OCI-LY7 (cell line): ENCODE measurements around the gene CGB5. TPM values are rescaled to one million over a fixed set of nuclear protein-coding genes. Genes with fewer than 3 reads are reported as not detected.
A peak's percentile ranks its signal among the peaks of the same experiment; 100 is the strongest.
"Not testable (repeated sequence)": the region's sequence is repeated elsewhere in the genome, so short reads cannot be mapped to it uniquely, and the experiment has no call there.

Experiments used
- Bru-seq: library from RNA; stranded (reverse); fragments of 400-500 nt; gene quantifications from one replicate; lab custom pipeline; 2021; lab: Mats Ljungman, UMichigan
- BruChase-seq, 2 experiments: library from RNA; stranded (reverse); fragments of 400-500 nt; gene quantifications; one replicate each; lab custom pipeline; 2021; lab: Mats Ljungman, UMichigan
- BruUV-seq: library from RNA; stranded (reverse); fragments of 400-500 nt; replicated peaks from 2 replicates; lab custom pipeline; 2021; lab: Mats Ljungman, UMichigan
- CTCF ChIA-PET: fragments of 300-600 bp; sonication (Branson Sonifier 250); formaldehyde crosslinking; loops from one replicate; lab custom pipeline; 2022; ENCODE audit warnings: antibody characterized with exemption; ENCODE audit not compliant: unreplicated experiment; lab: Charles Lee
- POLR2A ChIA-PET: fragments of 300-600 bp; sonication (Branson Sonifier 250); formaldehyde crosslinking; loops from one replicate; lab custom pipeline; 2022; ENCODE audit warnings: antibody characterized with exemption; lab: Charles Lee
- DNase-seq: peaks from one replicate; pipeline ENCODE4 v3.0.0-alpha.2; 2015; ENCODE audit warnings: low spot score
- H2AFZ ChIP-seq: fragments of 200-600 bp; sonication (generic), shearing (Covaris generic); 2 replicates; pipeline ENCODE4 v1.6.1; 2014; ENCODE audit warnings: mild to moderate bottlenecking, antibody characterized with exemption, low read length, moderate library complexity
- H3K27ac ChIP-seq: fragments of 200-600 bp; sonication (generic); 2 replicates; pipeline ENCODE4 v1.5.1; 2014; ENCODE audit warnings: mixed run types, low read depth, mild to moderate bottlenecking, moderate library complexity, low read length, inconsistent platforms; ENCODE audit not compliant: poor library complexity, severe bottlenecking
- H3K36me3 ChIP-seq: fragments of 200-600 bp; sonication (generic); 2 replicates; pipeline ENCODE4 v1.6.1; 2014; ENCODE audit warnings: mild to moderate bottlenecking, antibody characterized with exemption, low read length, moderate library complexity, mixed read lengths; ENCODE audit not compliant: insufficient read depth
- H3K4me1 ChIP-seq: fragments of 200-600 bp; sonication (generic); 2 replicates; pipeline ENCODE4 v1.5.1; 2014; ENCODE audit warnings: mild to moderate bottlenecking, low read length; ENCODE audit not compliant: insufficient read depth, poor library complexity, severe bottlenecking
- H3K4me2 ChIP-seq: fragments of 200-600 bp; sonication (generic); 2 replicates; pipeline ENCODE4 v1.6.1; 2014; ENCODE audit warnings: mild to moderate bottlenecking, low read length
- H3K4me3 ChIP-seq: fragments of 200-600 bp; sonication (generic); 2 replicates; pipeline ENCODE4 v1.5.1; 2014; ENCODE audit warnings: mild to moderate bottlenecking, low read depth, low read length; ENCODE audit not compliant: poor library complexity, severe bottlenecking
- H3K79me2 ChIP-seq: fragments of 200-600 bp; sonication (generic); 2 replicates; pipeline ENCODE4 v1.6.1; 2016; ENCODE audit warnings: low read depth, mild to moderate bottlenecking, low read length, moderate library complexity, mixed read lengths; ENCODE audit not compliant: insufficient read depth
- H3K9me2 ChIP-seq: fragments of 200-600 bp; sonication (generic); 2 replicates; pipeline ENCODE4 v1.6.1; 2016; ENCODE audit warnings: mild to moderate bottlenecking, low read length, mixed read lengths; ENCODE audit not compliant: insufficient read depth
- H3K9me3 ChIP-seq: fragments of 200-600 bp; sonication (generic); 2 replicates; pipeline ENCODE4 v1.6.1; 2014; ENCODE audit warnings: mild to moderate bottlenecking, mixed run types, low read length, mixed read lengths
- H4K20me1 ChIP-seq: fragments of 200-600 bp; sonication (generic); 2 replicates; pipeline ENCODE4 v1.6.1; 2014; ENCODE audit warnings: mild to moderate bottlenecking, antibody characterized with exemption, low read length, moderate library complexity, mixed read lengths; ENCODE audit not compliant: insufficient read depth
- CTCF ChIP-seq: fragments of 200-600 bp; sonication (generic); conservative IDR thresholded peaks from 2 replicates; pipeline ENCODE4 v1.5.1; 2014; ENCODE audit warnings: mild to moderate bottlenecking, antibody characterized with exemption, low read length, moderate library complexity, mixed read lengths
- EZH2phosphoT487 ChIP-seq: fragments of 200-600 bp; sonication (generic); IDR thresholded peaks from 2 replicates; pipeline ENCODE4 v1.6.1; 2018; ENCODE audit warnings: low read depth, borderline replicate concordance, mild to moderate bottlenecking, mixed run types, antibody characterized with exemption, low read length, moderate library complexity, mixed read lengths
- intact Hi-C: fragments of 100-400 bp; cut with micrococcal nuclease; formaldehyde crosslinking; loops from one replicate; pipeline ENCODE4 v1.10.0; 2022; ENCODE audit not compliant: unreplicated experiment
- long read RNA-seq: library from polyadenylated mRNA; stranded (forward); transcript quantifications from one replicate; pipeline ENCODE4 v2.0.0, GENCODE V29; 2022
- total RNA-seq, 2 experiments: library from RNA; depleted of rRNA in 1 of 2; stranded (reverse); fragments of >200 nt in 1 of 2; shearing (Covaris generic) in 1 of 2; gene quantifications; 2 replicates each; pipeline ENCODE4 v1.2.3, GENCODE V29; 2014 to 2022

Gene CGB5
- not detected in 2 replicates for total RNA-seq (2014; rRNA removed; shearing (Covaris generic))
- total RNA-seq (2022) = not detected in 2 replicates
- Bru-seq, nascent RNA = not detected
- BruChase-seq, experiment 1, labeled RNA remaining after a 6-hour chase = not detected
- BruChase-seq, experiment 2, labeled RNA remaining after a 2-hour chase = not detected
- long read RNA-seq = 0 reads

- H2AFZ ChIP-seq, CTCF ChIA-PET, POLR2A ChIA-PET: not testable (repeated sequence)
Observed at GRCh38 chr19:49043548-49043947, at the start of gene CGB5. Gene CGB5, plus strand, starts transcription at chr19:49043848. Its CDS starts 362 bp downstream, at chr19:49044210.

GRCh38 chr19:48994035-48994386 is 49.6 kb upstream of the CGB5 start:
- H3K79me2 ChIP-seq = peaks cover 61% of the 10 kb centered on the region
- H3K4me1 ChIP-seq = peaks cover 21% of the 10 kb centered on the region
- H3K4me3 ChIP-seq = peak overlapping the region; percentile 97
- H4K20me1 ChIP-seq = peaks cover 4% of the 10 kb centered on the region; the same call in 1 of the 2 replicates
- H3K4me2 ChIP-seq = peak overlapping the region; percentile 78
- intact Hi-C loops = no loop called here
- no peaks in the 10 kb centered on the region for H3K9me3 ChIP-seq
- peak overlapping the region; percentile 77 for H3K27ac ChIP-seq
- H3K36me3 ChIP-seq = peaks cover 32% of the 10 kb centered on the region
- DNase-seq = no peak
- no peaks in the 10 kb centered on the region for H3K9me2 ChIP-seq
- TSS peak; percentile 80 for BruUV-seq
- TF ChIP-seq CTCF = no peak
- TF ChIP-seq EZH2phosphoT487 = no peak
- CTCF ChIA-PET = interaction anchor here (0.6 to 1.3 kb wide), 3 partner anchors 26 to 178 kb away, joined by 3 to 4 read pairs (median 4); no protein-coding TSS in a partner anchor
- H2AFZ ChIP-seq = peak overlapping the region; percentile 56; the same call in 1 of the 2 replicates
- POLR2A ChIA-PET = interaction anchor here (1.0 to 1.5 kb wide), 6 partner anchors 11 to 183 kb away, joined by 3 to 7 read pairs (median 4); partner anchors contain the start of genes BAX and BCAT2

More at GRCh38 chr19:49043548-49043947, at the start of gene CGB5:
- H3K27ac ChIP-seq, intact Hi-C loops, BruUV-seq, H3K79me2 ChIP-seq, DNase-seq, H3K9me3 ChIP-seq, H3K4me3 ChIP-seq, H3K4me2 ChIP-seq, H4K20me1 ChIP-seq, H3K36me3 ChIP-seq, H3K9me2 ChIP-seq, H3K4me1 ChIP-seq: not testable (repeated sequence)

- no peaks in the 10 kb centered on the region for H3K9me2 ChIP-seq
- ChIA-PET CTCF (no interaction called here), POLR2A (interaction anchor here (0.6 to 0.8 kb wide), 3 partner anchors 11 to 334 kb away, joined by 3 to 5 read pairs (median 3); no protein-coding TSS in a partner anchor)
- BruUV-seq = no TSS peak
- H3K36me3 ChIP-seq = peaks cover 66% of the 10 kb centered on the region
- TF ChIP-seq CTCF (peak; percentile 78), EZH2phosphoT487 (no peak)
- H3K27ac ChIP-seq = no peak overlapping the region
- peaks cover 15% of the 10 kb centered on the region for H3K4me1 ChIP-seq
- no peak overlapping the region for H3K4me3 ChIP-seq
- H3K9me3 ChIP-seq = no peaks in the 10 kb centered on the region
- H2AFZ ChIP-seq = no peak overlapping the region
- H3K4me2 ChIP-seq = no peak overlapping the region
- peaks cover 47% of the 10 kb centered on the region for H3K79me2 ChIP-seq
- H4K20me1 ChIP-seq = peaks cover 4% of the 10 kb centered on the region; the same call in 1 of the 2 replicates
- DNase-seq = peak; percentile 50
- intact Hi-C loops = no loop called here
Observed at GRCh38 chr19:48997972-48998371, 45.7 kb upstream of the CGB5 start.
